ENCODE data around the gene LIMS2. TPM values are rescaled to one million over a fixed set of nuclear protein-coding genes. Genes with fewer than 3 reads are reported as not detected.
A peak's percentile ranks its signal among the peaks of the same experiment; 100 is the strongest.

The LIMS2 gene, protein sequence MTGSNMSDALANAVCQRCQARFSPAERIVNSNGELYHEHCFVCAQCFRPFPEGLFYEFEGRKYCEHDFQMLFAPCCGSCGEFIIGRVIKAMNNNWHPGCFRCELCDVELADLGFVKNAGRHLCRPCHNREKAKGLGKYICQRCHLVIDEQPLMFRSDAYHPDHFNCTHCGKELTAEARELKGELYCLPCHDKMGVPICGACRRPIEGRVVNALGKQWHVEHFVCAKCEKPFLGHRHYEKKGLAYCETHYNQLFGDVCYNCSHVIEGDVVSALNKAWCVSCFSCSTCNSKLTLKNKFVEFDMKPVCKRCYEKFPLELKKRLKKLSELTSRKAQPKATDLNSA
- 45.7 and 48.3 TPM in 2 replicates for total RNA-seq
- 55.6 and 77.3 TPM in 2 replicates for polyA plus RNA-seq
- 26.1 and 29.1 TPM in 2 replicates for polyA plus RNA-seq (2011; cell fraction: cytosol; rRNA removed)
- polyA plus RNA-seq (2011; cell fraction: nucleus; rRNA removed), result 86.3 and 120 TPM in 2 replicates
- 14.1 and 24.9 TPM in 2 replicates for polyA plus RNA-seq (2012)
- polyA minus RNA-seq, result 28.1 and 45.7 TPM in 2 replicates
- polyA minus RNA-seq (2011; cell fraction: cytosol; rRNA and poly(A)+ RNA removed), result not detected
- 21.7 and 33.5 TPM in 2 replicates for polyA minus RNA-seq (2011; cell fraction: nucleus; rRNA and poly(A)+ RNA removed)
- percentile 54 among the genes with signal in this experiment for Bru-seq, nascent RNA
- BruChase-seq, experiment 1, labeled RNA remaining after a 6-hour chase, result percentile 57 among the genes with signal in this experiment
- BruChase-seq, experiment 2, labeled RNA remaining after a 2-hour chase, result percentile 64 among the genes with signal in this experiment
- long read RNA-seq, transcript LIMS2-202 (10 exons, 2,045 nt), result major isoform, 19 of 66 reads
- long read RNA-seq, transcript LIMS2-201 (10 exons, 2,111 nt), result minor isoform, 5 of 66 reads
- long read RNA-seq, transcript LIMS2-216 (2 exons, 1,137 nt), result minor isoform, 5 of 66 reads
- long read RNA-seq, partial matches to known transcripts, result 20 of 66 reads
- long read RNA-seq, other reads (novel, unspliced or antisense), result 17 of 66 reads

DNA sequence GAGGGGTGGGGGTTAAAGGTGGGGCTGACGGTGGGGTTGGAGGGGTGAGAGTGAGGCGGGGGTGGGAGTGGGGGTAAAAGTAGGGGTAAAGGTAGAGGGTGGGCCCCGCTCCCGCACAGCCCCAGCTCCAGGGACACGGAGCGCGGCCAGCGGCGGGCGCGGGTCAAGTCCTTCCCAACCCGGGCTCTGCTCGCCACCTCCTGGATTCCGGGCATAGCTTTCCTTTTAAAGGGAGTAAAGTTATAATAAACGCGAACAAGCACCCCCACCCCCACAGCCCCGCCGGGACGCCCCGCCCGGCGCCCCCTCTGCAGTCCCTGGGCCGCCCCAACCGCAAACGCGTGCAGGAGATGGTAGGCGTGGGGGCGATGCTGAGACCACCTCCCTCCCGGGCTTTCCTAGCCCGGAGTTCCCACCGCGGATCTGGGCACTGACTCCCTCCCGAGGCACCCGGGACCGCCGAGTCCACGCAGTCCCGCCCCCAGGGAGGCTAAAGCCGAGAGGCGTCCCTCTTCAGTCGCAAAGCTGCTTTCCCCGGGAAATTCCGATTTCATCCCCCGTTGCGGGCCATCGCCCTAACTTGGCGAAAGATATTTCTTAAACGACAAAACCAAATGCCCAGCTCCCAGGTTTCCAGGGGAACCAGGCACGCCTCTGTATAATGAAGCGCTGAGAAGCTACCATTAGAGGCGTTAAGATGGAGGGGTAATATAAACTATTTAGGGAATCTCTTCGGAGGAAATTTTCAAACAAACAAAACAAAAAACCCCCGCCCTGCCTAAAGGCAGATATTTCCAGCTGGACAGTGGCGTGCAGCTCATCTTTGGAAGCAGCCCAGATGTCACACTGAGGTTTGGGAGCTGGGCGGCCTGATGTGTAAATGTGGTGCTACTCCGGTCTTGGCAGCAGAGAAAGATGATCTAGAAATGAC is at the start of gene LIMS2:
Gene LIMS2, minus strand, starts transcription at position 200 of the 931 bp plus-strand sequence. CDS start 506 bp downstream, outside the sequence.
- TF ChIP-seq, protein P1, sequence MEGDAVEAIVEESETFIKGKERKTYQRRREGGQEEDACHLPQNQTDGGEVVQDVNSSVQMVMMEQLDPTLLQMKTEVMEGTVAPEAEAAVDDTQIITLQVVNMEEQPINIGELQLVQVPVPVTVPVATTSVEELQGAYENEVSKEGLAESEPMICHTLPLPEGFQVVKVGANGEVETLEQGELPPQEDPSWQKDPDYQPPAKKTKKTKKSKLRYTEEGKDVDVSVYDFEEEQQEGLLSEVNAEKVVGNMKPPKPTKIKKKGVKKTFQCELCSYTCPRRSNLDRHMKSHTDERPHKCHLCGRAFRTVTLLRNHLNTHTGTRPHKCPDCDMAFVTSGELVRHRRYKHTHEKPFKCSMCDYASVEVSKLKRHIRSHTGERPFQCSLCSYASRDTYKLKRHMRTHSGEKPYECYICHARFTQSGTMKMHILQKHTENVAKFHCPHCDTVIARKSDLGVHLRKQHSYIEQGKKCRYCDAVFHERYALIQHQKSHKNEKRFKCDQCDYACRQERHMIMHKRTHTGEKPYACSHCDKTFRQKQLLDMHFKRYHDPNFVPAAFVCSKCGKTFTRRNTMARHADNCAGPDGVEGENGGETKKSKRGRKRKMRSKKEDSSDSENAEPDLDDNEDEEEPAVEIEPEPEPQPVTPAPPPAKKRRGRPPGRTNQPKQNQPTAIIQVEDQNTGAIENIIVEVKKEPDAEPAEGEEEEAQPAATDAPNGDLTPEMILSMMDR (IDR thresholded peaks at IDR 0.05; ENCODE audit: extremely low read depth in 1 of 2, insufficient read depth in 1 of 2, low read depth in 1 of 2, low read length in 2 of 2), result peak in 1 of 2 donors; percentile 37
- TF ChIP-seq EZH2 (IDR thresholded peaks at IDR 0.05; ENCODE audit: borderline replicate concordance, low read depth, low read length, severe bottlenecking) (peak; percentile 35), GATA2 (IDR thresholded peaks at IDR 0.05; ENCODE audit: insufficient read depth, insufficient read length, low read depth, low read length) (no peak)
- DNase-seq (ENCODE audit: low read depth, low spot score), result peak; percentile 36
- Histone ChIP-seq H3K9me3 (replicated peaks; ENCODE audit: control insufficient read depth, insufficient read depth, low read length) (no peaks in the 10 kb centered on the region), H3K27me3 (ENCODE audit: control insufficient read depth in 2 of 2, insufficient read depth in 2 of 2, low read length in 2 of 2) (no peaks in the 10 kb centered on the region), H3K4me1 (ENCODE audit: control insufficient read depth, extremely low read depth, insufficient read depth, low read length) (peaks cover 18% of the 10 kb centered on the region), H2AFZ (ENCODE audit: low read depth, low read length) (peak within 1 kb of the TSS; percentile 77), H3K9ac (replicated peaks; ENCODE audit: extremely low read depth, insufficient read depth, low read length) (peak within 1 kb of the TSS; percentile 2), H3K79me2 (ENCODE audit: control insufficient read depth, insufficient read depth, low read length) (no peaks in the 10 kb centered on the region), H4K20me1 (replicated peaks; ENCODE audit: control insufficient read depth, extremely low read depth, insufficient read depth, low read length) (no peaks in the 10 kb centered on the region), H3K36me3 (ENCODE audit: control insufficient read depth in 2 of 2, extremely low read depth in 1 of 2, insufficient read depth in 2 of 2, low read length in 2 of 2) (no peaks in the 10 kb centered on the region), H3K9me1 (replicated peaks; ENCODE audit: control insufficient read depth, extremely low read depth, insufficient read depth, low read length) (no peaks in the 10 kb centered on the region), H3K27ac (ENCODE audit: insufficient read depth, low read depth, low read length) (no peak within 1 kb of the TSS), H3K4me2 (ENCODE audit: insufficient read depth, low read length) (peak within 1 kb of the TSS; percentile 81), H3K4me3 (replicated peaks in 1 of 3; ENCODE audit: insufficient read depth in 1 of 3, low read depth in 1 of 3, low read length in 3 of 3) (peak within 1 kb of the TSS; percentile 48 to 58 (median 58))
- intact Hi-C loops (cut with micrococcal nuclease) (loop anchor here (1.0 to 2.0 kb wide), 5 partner anchors 17 to 84 kb away; partner anchors contain the start of gene SFT2D3), dilution Hi-C loops (cut with MboI; ENCODE audit: extremely low pct_ligation_motif_present, low sequenced_read_pairs) (no loop called here)
- ChIA-PET POLR2A (interaction anchor here (0.6 to 1.2 kb wide), 3 partner anchors 22 to 26 kb away, joined by 3 read pairs; partner anchors contain the start of gene SFT2D3), CTCF (interaction anchor here (0.6 to 5.7 kb wide), 23 partner anchors 10 to 351 kb away, joined by 3 to 151 read pairs (median 6); partner anchors contain the start of gene IWS1)
- no TSS peak for BruUV-seq (replicated peaks)
- peak; percentile 63 for FAIRE-seq
